ENCODE results near the gene TRPM2.

DNA sequence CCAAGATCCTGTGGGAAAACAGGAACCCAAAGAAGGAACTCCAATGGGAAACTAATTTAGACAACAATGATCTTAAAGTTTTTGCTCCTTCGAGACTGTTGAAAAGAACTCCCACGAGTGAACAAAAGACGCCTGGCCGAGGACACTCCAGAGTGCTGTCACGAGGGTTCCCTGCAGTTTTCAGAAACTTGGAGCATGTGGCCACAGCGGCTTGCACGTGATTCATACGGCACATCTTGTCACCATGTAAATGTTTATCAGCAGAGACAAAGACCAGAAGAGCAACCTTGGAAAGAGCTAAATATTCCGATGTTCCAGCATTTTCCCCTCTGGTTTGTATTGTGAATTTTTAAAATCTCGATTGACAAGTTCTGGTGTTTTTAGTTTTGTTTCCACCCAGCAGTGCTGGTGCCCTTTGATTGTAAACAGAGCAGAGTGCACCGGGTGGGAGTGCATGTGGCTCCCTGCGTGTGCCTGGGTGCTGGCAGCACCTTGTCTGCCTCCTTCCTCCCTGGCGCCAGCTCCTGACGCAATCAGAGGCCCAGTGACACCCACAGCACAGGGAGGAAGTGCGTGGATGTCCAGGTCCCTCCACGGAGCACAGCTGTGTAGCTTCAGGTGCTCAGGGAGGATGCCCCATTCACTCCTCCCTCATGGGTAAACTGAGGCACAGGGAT lies 124.8 kb downstream of the TRPM2 start:
- TF ChIP-seq, protein P1, sequence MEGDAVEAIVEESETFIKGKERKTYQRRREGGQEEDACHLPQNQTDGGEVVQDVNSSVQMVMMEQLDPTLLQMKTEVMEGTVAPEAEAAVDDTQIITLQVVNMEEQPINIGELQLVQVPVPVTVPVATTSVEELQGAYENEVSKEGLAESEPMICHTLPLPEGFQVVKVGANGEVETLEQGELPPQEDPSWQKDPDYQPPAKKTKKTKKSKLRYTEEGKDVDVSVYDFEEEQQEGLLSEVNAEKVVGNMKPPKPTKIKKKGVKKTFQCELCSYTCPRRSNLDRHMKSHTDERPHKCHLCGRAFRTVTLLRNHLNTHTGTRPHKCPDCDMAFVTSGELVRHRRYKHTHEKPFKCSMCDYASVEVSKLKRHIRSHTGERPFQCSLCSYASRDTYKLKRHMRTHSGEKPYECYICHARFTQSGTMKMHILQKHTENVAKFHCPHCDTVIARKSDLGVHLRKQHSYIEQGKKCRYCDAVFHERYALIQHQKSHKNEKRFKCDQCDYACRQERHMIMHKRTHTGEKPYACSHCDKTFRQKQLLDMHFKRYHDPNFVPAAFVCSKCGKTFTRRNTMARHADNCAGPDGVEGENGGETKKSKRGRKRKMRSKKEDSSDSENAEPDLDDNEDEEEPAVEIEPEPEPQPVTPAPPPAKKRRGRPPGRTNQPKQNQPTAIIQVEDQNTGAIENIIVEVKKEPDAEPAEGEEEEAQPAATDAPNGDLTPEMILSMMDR (conservative IDR thresholded peaks at IDR 0.05 in 1 of 2, IDR thresholded peaks at IDR 0.05 in 1 of 2; ENCODE audit: low read depth in 1 of 2, low read length in 2 of 2): no peak
- TF ChIP-seq EZH2 (IDR thresholded peaks at IDR 0.05; ENCODE audit: low read length, missing control alignments): no peak
